Gastroesophageal sphincter (tissue), 4 donors: ENCODE measurements around the gene GIMAP4. TPM values are rescaled to one million over a fixed set of nuclear protein-coding genes. Genes with fewer than 3 reads are reported as not detected.

Source experiments
- ATAC-seq: fragments of 150-250 bp; one replicate; pipeline ENCODE4 v1.9.1; 2016; ENCODE audit warnings: mild to moderate bottlenecking, moderate library complexity
- H3K27ac ChIP-seq, 4 donors: fragments of 200-600 bp; sonication (generic) in 3 of 4; 1 replicate in 3 of 4; 2 replicates in 1 of 4; pipeline ENCODE4 v1.5.1; 2016 to 2019
- H3K27me3 ChIP-seq: fragments of 200-600 bp; sonication (generic); one replicate; pipeline ENCODE4 v1.5.1; 2019
- H3K36me3 ChIP-seq, 2 donors: fragments of 200-600 bp; sonication (generic); one replicate each; pipeline ENCODE4 v1.5.1; 2019; ENCODE audit warnings: control low read depth in 1 of 2
- H3K4me1 ChIP-seq, 3 donors: fragments of 200-600 bp; sonication (generic); 1 replicate in 2 of 3; 2 replicates in 1 of 3; pipeline ENCODE4 v1.5.1; 2016 to 2019; ENCODE audit warnings: control low read depth in 2 of 3
- H3K4me3 ChIP-seq, 2 donors: fragments of 200-600 bp; sonication (generic); one replicate each; pipeline ENCODE4 v1.5.1; 2019; ENCODE audit warnings: mild to moderate bottlenecking in 1 of 2, moderate library complexity in 1 of 2
- H3K9me3 ChIP-seq, 3 donors: fragments of 200-600 bp; sonication (generic); one replicate each; pipeline ENCODE4 v1.5.1; 2017 to 2019; ENCODE audit warnings: control low read depth in 2 of 3
- EP300 ChIP-seq: sonication (generic); formaldehyde crosslinking; IDR thresholded peaks from one replicate; pipeline ENCODE4 v1.6.1; 2017; ENCODE audit warnings: antibody characterized with exemption, mild to moderate bottlenecking
- POLR2A ChIP-seq, 2 donors: fragments of 450-650 bp; IDR thresholded peaks; one replicate each; pipeline ENCODE4 v1.6.1; 2017; ENCODE audit warnings: antibody characterized with exemption in 2 of 2, mild to moderate bottlenecking in 2 of 2, moderate library complexity in 1 of 2
- POLR2AphosphoS5 ChIP-seq: sonication (generic); formaldehyde crosslinking; IDR thresholded peaks from one replicate; pipeline ENCODE4 v1.6.1; 2017; ENCODE audit warnings: antibody characterized with exemption
- WGBS, 2 donors: methylation state at CpG; one replicate each; pipeline ENCODE4 v1.1.5; 2018; ENCODE audit warnings: low coverage in 1 of 2; 5-methylcytosine and 5-hydroxymethylcytosine counted together
- total RNA-seq, 4 donors: library from RNA; depleted of rRNA; stranded (reverse); fragments of >200 nt; gene quantifications; one replicate each; pipeline ENCODE4 v1.1.0, GENCODE V29; 2016
- TF ChIP-seq, protein P1 (sequence below), 4 experiments: fragments of 200-600 bp in 2 of 4; fragments of 450-650 bp in 2 of 4; sonication (generic) in 1 of 4; IDR thresholded peaks; one replicate each; pipeline ENCODE4 v1.5.1; 2017 to 2019; ENCODE audit warnings: antibody characterized with exemption in 4 of 4, mild to moderate bottlenecking in 2 of 4, moderate library complexity in 2 of 4

The GIMAP4 gene
- total RNA-seq, 4 donors from 2014 or later = 6.7 to 42.1 (median 26.1) TPM

DNA sequence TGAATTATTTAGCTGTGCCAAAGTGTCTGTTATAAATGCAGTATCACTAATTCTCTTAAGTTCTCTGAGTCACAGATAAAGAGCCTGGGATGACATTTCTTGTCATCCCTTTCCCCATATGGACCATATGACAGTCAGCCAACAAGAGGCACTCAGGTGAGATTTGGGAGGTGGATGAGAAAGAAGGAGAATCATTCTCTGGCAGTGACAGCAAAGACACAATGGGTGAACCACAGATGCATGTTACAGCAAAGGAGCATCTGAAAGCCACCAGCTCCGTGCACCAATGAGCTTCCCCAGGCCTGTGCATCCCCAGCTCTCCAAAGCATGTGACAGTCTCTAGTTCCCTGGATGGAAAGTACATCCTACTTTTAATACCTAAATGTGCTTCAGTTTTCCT lies 54.2 kb downstream of the GIMAP4 start:
- whole genome bisulfite sequencing, 2 donors = 80% methylated on average over 1 of the region's 1 CpG; no CpG with 5 or more reads in 1 of the 2 donors
- Histone ChIP-seq H3K27ac (no peak overlapping the region), H3K4me3 (no peak overlapping the region), H3K27me3 (no peaks in the 10 kb centered on the region), H3K36me3 (no peaks in the 10 kb centered on the region), H3K4me1 (no peaks in the 10 kb centered on the region), H3K9me3 (no peaks in the 10 kb centered on the region)
- no peak for TF ChIP-seq EP300
- TF ChIP-seq POLR2AphosphoS5 = no peak
- TF ChIP-seq POLR2A (IDR thresholded peaks at IDR 0.05) = no peak
- TF ChIP-seq, protein P1, sequence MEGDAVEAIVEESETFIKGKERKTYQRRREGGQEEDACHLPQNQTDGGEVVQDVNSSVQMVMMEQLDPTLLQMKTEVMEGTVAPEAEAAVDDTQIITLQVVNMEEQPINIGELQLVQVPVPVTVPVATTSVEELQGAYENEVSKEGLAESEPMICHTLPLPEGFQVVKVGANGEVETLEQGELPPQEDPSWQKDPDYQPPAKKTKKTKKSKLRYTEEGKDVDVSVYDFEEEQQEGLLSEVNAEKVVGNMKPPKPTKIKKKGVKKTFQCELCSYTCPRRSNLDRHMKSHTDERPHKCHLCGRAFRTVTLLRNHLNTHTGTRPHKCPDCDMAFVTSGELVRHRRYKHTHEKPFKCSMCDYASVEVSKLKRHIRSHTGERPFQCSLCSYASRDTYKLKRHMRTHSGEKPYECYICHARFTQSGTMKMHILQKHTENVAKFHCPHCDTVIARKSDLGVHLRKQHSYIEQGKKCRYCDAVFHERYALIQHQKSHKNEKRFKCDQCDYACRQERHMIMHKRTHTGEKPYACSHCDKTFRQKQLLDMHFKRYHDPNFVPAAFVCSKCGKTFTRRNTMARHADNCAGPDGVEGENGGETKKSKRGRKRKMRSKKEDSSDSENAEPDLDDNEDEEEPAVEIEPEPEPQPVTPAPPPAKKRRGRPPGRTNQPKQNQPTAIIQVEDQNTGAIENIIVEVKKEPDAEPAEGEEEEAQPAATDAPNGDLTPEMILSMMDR (IDR thresholded peaks at IDR 0.05) = no peak
- no peak for ATAC-seq

Other genes starting within 250 kb of the GIMAP4 start
- 10 to 100 TPM in 2 of 4 donors, 1 to 10 TPM in 2; 7.1 to 25.1 (median 14.0) TPM for gene LRRC61, start 244.0 kb upstream of the GIMAP4 start, total RNA-seq
- gene ACTR3C, start 243.8 kb upstream of the GIMAP4 start, total RNA-seq = 1 to 10 TPM; 6.4 to 10.0 (median 8.1) TPM
- 100 to 1,000 TPM; 152 to 341 (median 157) TPM for gene RARRES2, start 225.8 kb upstream of the GIMAP4 start, total RNA-seq
- gene REPIN1, start 198.6 kb upstream of the GIMAP4 start, total RNA-seq = 100 to 1,000 TPM in 2 of 4 donors, 10 to 100 TPM in 2; 72.7 to 132 (median 102) TPM
- 10 to 100 TPM in 2 of 4 donors, 1 to 10 TPM in 2; 5.3 to 12.5 (median 10.5) TPM for gene ZNF775, start 188.1 kb upstream of the GIMAP4 start, total RNA-seq
- gene GIMAP8, start 116.8 kb upstream of the GIMAP4 start, total RNA-seq = 10 to 100 TPM in 3 of 4 donors, 1 to 10 TPM in 1; 6.1 to 19.1 (median 12.5) TPM
- gene GIMAP7, start 52.5 kb upstream of the GIMAP4 start, total RNA-seq = 10 to 100 TPM in 3 of 4 donors, 1 to 10 TPM in 1; 5.1 to 30.0 (median 17.8) TPM
- gene GIMAP6, start 65.0 kb downstream of the GIMAP4 start, total RNA-seq = 10 to 100 TPM; 15.7 to 45.4 (median 34.4) TPM
- 10 to 100 TPM in 2 of 4 donors, 1 to 10 TPM in 2; 3.3 to 14.9 (median 9.7) TPM for gene GIMAP2, start 118.3 kb downstream of the GIMAP4 start, total RNA-seq
- 10 to 100 TPM in 1 of 4 donors, 1 to 10 TPM in 3; 4.2 to 14.3 (median 7.9) TPM for gene GIMAP1, start 149.2 kb downstream of the GIMAP4 start, total RNA-seq
- gene GIMAP5, start 170.0 kb downstream of the GIMAP4 start, total RNA-seq = 10 to 100 TPM; 16.8 to 43.3 (median 32.5) TPM
- 10 to 100 TPM; 18.2 to 69.3 (median 52.6) TPM for gene TMEM176B, start 233.0 kb downstream of the GIMAP4 start, total RNA-seq
- gene TMEM176A, start 233.4 kb downstream of the GIMAP4 start, total RNA-seq = 10 to 100 TPM in 3 of 4 donors, 1 to 10 TPM in 1; 6.5 to 42.4 (median 28.7) TPM